GM19043 (cell line): Measurements from ENCODE around the gene P2RY11.

Experiments
- ATAC-seq: cut with Tn5 transposase; IDR thresholded peaks from one replicate; pipeline ENCODE4 v1.9.1; 2021; ENCODE audit warnings: low read depth; ENCODE audit not compliant: unreplicated experiment

The P2RY11 gene, protein sequence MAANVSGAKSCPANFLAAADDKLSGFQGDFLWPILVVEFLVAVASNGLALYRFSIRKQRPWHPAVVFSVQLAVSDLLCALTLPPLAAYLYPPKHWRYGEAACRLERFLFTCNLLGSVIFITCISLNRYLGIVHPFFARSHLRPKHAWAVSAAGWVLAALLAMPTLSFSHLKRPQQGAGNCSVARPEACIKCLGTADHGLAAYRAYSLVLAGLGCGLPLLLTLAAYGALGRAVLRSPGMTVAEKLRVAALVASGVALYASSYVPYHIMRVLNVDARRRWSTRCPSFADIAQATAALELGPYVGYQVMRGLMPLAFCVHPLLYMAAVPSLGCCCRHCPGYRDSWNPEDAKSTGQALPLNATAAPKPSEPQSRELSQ

GRCh38 chr19:10111405-10111811 lies at the start of gene P2RY11:
P2RY11 (plus strand) TSS chr19:10111693; CDS start chr19:10111722, 29 bp downstream.
- no peak for ATAC-seq

- ATAC-seq, result no peak
Observed at GRCh38 chr19:10061717-10062310, 49.7 kb upstream of the P2RY11 start.

- ATAC-seq, result no peak
Observed at GRCh38 chr19:10068205-10068604, 43.3 kb upstream of the P2RY11 start.

DNA sequence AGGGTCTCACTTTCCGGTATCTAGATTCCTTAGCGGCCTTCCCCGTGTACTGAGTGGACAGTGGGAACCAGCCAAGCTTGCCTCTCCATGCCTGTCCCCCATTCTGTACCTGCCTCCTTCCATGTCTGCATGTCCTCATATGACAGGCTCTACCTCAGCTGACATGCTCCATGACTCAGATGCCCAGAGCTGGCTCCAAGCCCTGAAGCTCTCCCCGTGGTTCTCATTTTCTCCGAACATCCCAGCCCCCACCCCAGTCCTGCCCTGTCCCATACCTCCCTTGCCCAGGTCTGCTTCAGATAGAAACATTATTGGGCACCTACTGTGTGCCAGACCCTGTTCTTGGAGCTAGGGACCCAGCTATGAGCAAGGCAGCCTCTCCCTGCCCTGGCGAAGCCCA lies 42.4 kb upstream of the P2RY11 start:
- no peak for ATAC-seq

DNA sequence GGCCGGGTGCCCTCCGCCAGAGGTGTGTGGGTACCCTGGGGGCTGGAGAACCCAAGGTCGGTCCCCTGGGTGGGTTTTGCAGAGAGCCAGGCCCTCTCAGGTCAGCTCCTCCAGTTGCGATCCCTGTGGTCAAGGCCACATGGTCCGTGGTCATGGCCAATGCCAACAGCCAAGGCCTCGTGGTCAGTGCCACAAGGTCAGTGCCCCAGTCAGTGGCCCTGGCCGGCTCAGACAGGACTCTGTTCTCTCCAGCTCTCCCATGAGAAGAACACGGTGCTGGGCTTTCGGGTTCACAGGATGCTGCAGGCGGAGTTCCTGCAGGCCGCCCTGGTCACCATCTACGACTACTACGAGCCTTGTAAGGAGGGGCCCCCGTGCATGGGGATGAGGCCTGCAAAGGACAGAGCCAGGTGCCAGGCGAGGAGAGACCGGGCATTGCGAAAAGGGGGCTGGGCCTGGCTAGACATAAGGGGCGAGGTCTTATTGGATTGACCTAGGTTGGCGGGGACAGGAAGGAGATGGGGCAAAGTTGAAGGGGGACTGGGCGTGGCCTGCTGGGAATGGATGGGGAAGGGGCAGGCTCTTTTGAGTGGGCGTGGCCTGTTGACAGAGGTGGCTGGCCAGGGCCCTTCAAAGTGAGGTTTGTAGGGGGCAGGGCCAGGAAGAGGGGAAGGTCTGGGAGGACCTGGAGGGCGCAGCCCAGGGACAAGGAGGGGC lies 40.6 kb upstream of the P2RY11 start:
- ATAC-seq, result no peak

- no peak for ATAC-seq
Observed at GRCh38 chr19:10074153-10074552, 37.3 kb upstream of the P2RY11 start.

DNA sequence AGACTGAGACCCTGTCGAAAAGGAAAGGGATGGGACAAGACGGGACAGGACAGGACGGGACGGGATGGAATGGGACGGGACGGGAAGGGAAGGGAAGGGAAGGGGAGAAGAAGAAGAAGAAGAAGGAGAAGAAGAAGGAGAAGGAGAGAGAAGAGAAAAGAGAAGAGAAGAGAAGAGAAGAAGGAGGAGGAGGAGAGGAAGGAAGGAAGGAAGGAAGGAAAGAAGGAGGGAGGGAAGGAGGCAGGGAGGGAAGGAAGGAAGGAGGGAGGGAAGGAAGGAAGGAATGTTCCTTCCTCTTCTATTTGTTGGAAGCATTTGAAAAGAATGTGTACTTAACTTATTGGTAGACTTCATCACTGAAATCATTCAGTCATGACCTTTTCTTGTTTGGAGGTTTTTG lies 35.0 kb upstream of the P2RY11 start:
- no peak for ATAC-seq

DNA sequence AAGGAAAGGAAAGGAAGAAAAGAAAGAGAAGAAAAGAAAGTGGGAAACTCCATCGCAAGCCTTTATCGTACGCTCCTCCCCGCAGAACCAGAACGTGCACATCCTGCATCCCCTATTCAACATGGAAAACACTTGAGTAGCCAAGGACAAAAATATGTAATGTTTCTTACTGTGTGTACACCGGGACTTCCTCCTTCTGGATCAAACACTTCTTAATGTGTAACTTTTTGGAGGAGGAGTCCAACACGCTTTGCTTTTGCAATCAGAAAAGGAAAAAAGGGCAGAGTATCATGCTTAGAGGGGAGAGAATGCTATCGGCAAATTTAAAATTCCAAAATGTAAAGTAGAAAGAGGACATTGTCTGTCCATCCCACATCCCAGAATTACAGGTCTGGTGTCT lies 33.2 kb upstream of the P2RY11 start:
- ATAC-seq, result no peak

DNA sequence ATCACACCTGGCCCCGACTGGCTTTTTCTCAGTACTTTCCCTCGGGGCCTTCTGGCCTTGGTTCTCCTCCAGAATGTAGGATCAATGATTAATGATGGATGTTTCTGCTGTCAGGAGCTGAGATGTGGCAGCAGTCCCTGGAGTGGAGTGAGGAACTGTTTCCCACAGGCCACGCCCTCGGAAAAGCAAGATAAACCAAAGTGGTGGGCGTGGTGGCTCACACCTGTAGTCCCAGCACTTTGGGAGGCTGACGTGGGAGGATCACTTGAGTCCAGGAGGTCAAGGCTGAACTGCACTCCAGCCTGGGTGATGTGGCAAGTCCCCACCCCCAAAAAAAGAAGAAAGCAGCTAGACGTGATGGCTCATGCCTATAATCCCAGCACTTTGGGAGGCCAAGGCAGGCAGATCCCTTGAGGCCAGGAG lies 32.5 kb upstream of the P2RY11 start:
- ATAC-seq, result no peak

GRCh38 chr19:10083911-10084310 lies 27.6 kb upstream of the P2RY11 start:
- no peak for ATAC-seq

GRCh38 chr19:10084803-10085202 lies 26.7 kb upstream of the P2RY11 start:
- no peak for ATAC-seq

DNA sequence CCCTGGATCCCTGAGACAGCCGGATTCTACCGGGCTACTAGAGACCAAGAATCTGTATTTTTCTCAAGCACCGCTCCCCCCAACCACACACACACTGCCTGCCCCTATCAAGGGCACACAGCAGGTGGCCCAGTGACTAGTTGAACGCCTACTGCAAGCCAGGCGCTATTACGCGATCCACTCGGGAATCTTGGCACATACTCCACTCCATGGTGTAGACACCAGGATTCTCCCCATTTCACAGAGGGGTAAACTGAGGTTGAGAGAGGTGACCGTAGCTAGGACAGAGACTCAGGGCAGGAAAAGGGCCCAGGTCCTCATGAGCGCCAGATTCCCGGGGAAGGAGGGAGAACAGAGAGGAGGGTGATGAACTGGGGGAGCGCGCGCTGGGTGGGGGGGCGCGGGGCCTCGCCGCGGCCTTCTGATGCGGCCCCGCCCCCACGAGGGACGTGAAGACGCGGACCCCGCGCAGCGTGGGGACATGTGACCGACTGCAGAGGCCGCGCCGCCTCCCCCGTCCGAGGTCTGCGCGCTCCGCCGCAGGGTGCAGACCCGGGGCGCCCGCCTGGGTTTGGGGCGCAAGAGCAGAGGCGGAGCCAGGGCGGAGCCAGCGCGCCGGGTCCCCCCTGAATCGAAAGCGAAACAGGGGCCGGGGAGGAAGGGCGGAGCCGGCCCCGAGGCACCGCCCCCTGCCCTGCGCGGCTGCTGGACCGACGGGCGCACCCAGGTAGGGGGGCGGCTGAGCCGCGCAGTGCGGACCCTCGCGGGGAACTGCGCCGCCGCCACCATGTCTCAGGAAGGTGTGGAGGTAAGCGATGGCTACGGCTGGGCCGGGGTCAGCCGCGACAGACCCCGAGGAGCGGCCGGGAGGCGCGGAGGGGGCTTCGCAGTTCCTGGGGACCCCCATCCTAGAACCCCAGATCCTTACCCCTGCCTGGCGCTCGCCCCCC lies 25.6 kb upstream of the P2RY11 start, which contains the start of gene SHFL:
Gene SHFL (plus strand): TSS at position 677 of the 950 bp plus-strand sequence. CDS start 111 bp downstream, at position 788.
- ATAC-seq, result no peak

DNA sequence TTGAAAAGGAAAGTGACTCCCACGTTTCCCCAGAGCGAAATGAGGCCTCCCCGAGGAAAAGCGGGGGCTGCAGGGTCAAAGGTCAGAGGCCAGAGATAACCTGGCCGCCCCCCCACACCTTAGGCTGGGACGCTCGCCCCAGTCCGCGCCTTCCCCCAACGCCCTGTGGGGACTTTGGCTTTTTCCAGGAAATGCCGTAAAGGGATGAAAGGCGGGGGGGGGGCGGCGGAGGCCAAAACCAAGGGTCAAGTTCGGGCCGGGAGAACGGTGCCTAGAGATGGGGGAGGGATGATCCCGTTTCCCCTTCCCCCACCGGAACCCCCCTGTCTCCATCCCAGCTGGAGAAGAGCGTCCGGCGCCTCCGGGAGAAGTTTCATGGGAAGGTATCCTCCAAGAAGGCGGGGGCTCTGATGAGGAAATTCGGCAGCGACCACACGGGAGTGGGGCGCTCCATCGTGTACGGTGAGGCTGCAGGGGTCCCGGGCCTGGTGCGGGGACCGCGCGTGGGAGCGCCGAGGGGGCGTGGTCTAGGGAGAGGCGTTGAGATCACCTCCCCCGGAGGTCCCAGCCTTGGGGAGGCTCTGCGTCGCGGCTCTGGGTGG lies 24.8 kb upstream of the P2RY11 start:
- no peak for ATAC-seq

DNA sequence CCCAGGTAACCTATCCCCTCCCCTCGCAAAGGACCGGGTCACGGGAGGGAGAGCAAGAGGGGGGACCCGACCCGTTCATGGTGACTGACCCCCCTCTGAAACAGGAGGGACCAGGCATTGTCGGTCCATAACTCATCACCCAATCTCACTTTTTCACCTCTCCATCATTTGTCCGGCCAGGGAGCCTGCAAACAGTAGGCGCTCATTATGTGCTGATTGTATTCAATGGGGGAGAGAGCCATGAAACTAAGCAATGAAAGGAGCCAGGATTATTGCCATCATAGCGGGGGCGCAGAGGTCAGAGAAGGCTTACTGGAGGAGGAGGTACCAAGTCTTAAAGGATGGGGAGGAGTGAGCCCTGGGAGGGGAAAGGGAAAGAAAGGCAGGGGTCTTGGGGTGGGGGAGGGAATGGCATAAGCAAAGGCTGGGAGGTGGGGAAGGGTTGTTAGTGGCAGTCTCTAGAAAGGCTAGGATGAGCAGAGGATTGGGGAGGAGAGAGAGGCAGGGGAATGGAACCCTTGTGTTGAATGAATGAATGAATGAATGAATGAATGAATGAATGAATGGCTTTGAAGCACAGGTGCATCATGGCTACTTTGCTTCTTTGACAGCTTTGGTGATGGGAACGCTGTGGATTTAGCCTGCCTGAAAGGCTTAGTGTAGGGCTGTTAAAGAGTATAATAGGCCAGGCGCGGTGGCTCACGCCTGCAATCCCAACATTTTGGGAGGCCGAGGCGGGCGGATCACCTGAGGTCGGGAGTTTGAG lies 24.0 kb upstream of the P2RY11 start:
- ATAC-seq, result no peak

DNA sequence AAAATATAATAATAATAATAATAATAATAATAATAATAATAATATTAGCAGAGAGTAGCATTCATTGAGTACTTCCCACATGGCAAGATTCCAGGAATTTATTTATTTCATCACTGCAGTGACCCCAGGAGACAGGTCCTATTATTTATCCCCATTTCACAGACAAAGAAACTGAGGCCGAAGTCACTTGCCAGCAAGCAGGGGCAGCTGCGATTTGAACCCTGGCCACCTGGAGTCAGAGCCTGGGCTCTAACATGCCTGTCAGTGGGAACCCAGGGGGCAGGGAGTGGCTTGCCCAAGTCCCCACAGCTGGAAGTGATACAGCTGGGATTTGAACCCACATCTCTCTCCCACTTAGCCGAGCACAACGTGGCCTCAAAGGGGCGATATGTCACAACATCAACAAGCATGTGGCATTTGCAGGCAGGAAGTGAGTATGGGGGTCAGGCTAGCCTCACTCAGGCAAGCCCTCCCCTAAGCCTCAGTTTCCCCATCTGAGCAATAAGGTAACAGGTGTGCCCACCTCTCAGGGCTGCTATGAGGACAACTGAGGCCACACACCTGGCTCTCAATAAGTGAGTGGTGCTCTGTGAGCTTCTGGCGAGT lies 22.4 kb upstream of the P2RY11 start:
- no peak for ATAC-seq

- ATAC-seq, result no peak
Observed at GRCh38 chr19:10089801-10090375, 21.6 kb upstream of the P2RY11 start.

- no peak for ATAC-seq
Observed at GRCh38 chr19:10091370-10091687, 20.2 kb upstream of the P2RY11 start.

DNA sequence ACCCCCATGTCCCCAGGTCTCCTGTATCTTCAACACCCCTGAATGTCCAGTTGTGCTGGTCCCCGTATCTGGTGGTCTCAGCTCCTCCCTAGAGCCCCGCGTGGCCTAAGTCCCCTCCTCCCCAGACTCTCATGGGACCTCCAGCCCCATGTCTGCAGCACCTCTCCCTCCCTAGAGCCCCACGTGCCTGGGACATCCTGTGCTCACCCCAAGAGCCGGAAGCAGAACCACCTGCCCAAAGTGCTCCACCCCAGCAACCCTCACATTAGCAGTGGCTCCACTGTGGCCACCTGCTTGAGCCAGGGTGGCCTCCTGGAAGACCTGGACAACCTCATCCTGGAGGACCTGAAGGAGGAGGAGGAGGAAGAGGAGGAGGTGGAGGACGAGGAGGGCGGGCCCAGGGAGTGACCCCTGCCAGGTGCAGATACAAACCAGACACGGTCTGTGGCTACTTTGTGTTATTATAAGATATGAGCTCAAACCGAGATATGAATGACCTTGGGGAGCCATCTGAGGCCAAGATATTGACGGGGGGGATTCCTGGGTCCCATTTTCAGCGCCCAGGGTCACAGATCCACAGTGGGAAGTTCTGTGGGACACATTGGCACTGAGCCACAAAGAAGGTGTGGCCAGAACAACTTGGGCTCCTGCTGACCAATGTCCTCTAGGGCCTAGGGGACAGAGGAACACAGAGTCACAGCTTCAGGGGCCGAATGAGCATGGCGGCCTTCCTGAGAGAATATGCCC lies 19.4 kb upstream of the P2RY11 start:
- no peak for ATAC-seq
